ENCODE data around the gene GRID2. TPM values are rescaled to one million over a fixed set of nuclear protein-coding genes. Genes with fewer than 3 reads are reported as not detected.

Gene GRID2
- total and polyA plus RNA-seq, 9 of the 15 experiments (the other 6 are each of a cell fraction or from before 2014, with no cell fraction given): 0.04 TPM; not detected in 7

- CTCF ChIA-PET (ENCODE audit: low intra/inter-chr PET ratio): no interaction called here
- H4K20me1 ChIP-seq (replicated peaks; ENCODE audit: control insufficient read depth, insufficient read depth, low read length): no peaks in the 10 kb centered on the region
- H2AFZ ChIP-seq (ENCODE audit: low read depth, low read length): no peak overlapping the region
- H3K79me2 ChIP-seq (ENCODE audit: control insufficient read depth, insufficient read depth, low read length): no peaks in the 10 kb centered on the region
- DNase-seq (ENCODE audit: extremely low read depth in 1 of 4, low spot score in 3 of 4) (no peak), ATAC-seq (no peak), FAIRE-seq (no peak)
- no peak overlapping the region for H3K27ac ChIP-seq (ENCODE audit: extremely low read depth, low read depth, low read length)
- BruUV-seq (replicated peaks): no TSS peak
- H3K9me3 ChIP-seq (replicated peaks; ENCODE audit: control insufficient read depth, insufficient read depth, low read depth, low read length): 0 out of 2 replicates have a peak, but pooled peaks cover 1% of the 10 kb centered on the region
- POLR2A ChIA-PET: no interaction called here
- H3K9me1 ChIP-seq (ENCODE audit: control insufficient read depth, insufficient read depth, low read length): no peaks in the 10 kb centered on the region
- no peaks in the 10 kb centered on the region for H3K27me3 ChIP-seq (ENCODE audit: control insufficient read depth in 2 of 2, insufficient read depth in 2 of 2, low read length in 2 of 2)
- TF ChIP-seq MXD1 (CRISPR knock-in tag; IDR thresholded peaks at IDR 0.05; ENCODE audit: borderline replicate concordance, poor library complexity, severe bottlenecking) (no peak), PTRF (tag; IDR thresholded peaks at IDR 0.05) (no peak), NFRKB (IDR thresholded peaks at IDR 0.05; ENCODE audit: low read depth) (no peak), LEF1 (IDR thresholded peaks at IDR 0.05) (no peak), ZNF444 (CRISPR knock-in tag; IDR thresholded peaks at IDR 0.05) (no peak), ZBED1 (IDR thresholded peaks at IDR 0.05) (no peak), YBX1 (IDR thresholded peaks at IDR 0.05) (no peak), RBM14 (IDR thresholded peaks at IDR 0.05; ENCODE audit: borderline replicate concordance, insufficient read depth, low read depth, low read length) (no peak), SLC30A9 (CRISPR knock-in tag; IDR thresholded peaks at IDR 0.05) (no peak), VEZF1 (CRISPR knock-in tag; IDR thresholded peaks at IDR 0.05) (no peak), PRMT5 (CRISPR knock-in tag; IDR thresholded peaks at IDR 0.05) (no peak), CLOCK (CRISPR knock-in tag; IDR thresholded peaks at IDR 0.05; ENCODE audit: borderline replicate concordance) (no peak), SRSF1 (IDR thresholded peaks at IDR 0.05; ENCODE audit: low read depth, low read length) (no peak), POLR3G (IDR thresholded peaks at IDR 0.05; ENCODE audit: extremely low read depth, insufficient read length, insufficient replicate concordance) (no peak), FIP1L1 (IDR thresholded peaks at IDR 0.05; ENCODE audit: low read depth, low read length, poor library complexity, severe bottlenecking) (no peak)
- H3K4me1 ChIP-seq (replicated peaks in 1 of 2; ENCODE audit: control insufficient read depth in 2 of 2, insufficient read depth in 2 of 2, low read length in 2 of 2): no peaks in the 10 kb centered on the region
- intact Hi-C loops (cut with micrococcal nuclease): no loop called here
- no peak overlapping the region for H3K4me3 ChIP-seq
- in situ Hi-C loops (cut with MboI): no loop called here
- no peaks in the 10 kb centered on the region for H3K36me3 ChIP-seq (ENCODE audit: control insufficient read depth, insufficient read depth, low read length)
- WGBS (ENCODE audit: insufficient coverage, low coverage, missing lambda C conversion rate): 0% methylated on average over 4 of the region's 4 CpGs
- no peak overlapping the region for H3K9ac ChIP-seq (ENCODE audit: insufficient read depth in 1 of 2, low read depth in 2 of 2, low read length in 2 of 2)
- no peak overlapping the region for H3K4me2 ChIP-seq (ENCODE audit: insufficient read depth, low read length)
Observed at GRCh38 chr4:93355411-93355810, 1051.6 kb downstream of the GRID2 start.
